HCT116 (cell line): ENCODE measurements around the gene SAMMSON. TPM values are rescaled to one million over a fixed set of nuclear protein-coding genes. Genes with fewer than 3 reads are reported as not detected.

Experiments used
- ATAC-seq: fragments of 200-7000 bp; cut with Tn5 transposase; 2 replicates; pipeline ENCODE4 v1.9.1; 2020; ENCODE audit warnings: mild to moderate bottlenecking, moderate library complexity
- BruUV-seq: library from RNA; stranded (reverse); fragments of 400-500 nt; replicated peaks from 2 replicates; lab custom pipeline; 2021; lab: Mats Ljungman, UMichigan
- CTCF ChIA-PET: fragments of 300-600 bp; sonication (Branson Sonifier 250); formaldehyde crosslinking; loops from one replicate; lab custom pipeline; 2021; ENCODE audit warnings: antibody characterized with exemption; lab: Charles Lee
- POLR2A ChIA-PET: fragments of 300-600, 350-600 bp; sonication (Branson Sonifier 250); formaldehyde crosslinking; loops from one replicate; lab custom pipeline; 2021; ENCODE audit warnings: antibody characterized with exemption; lab: Charles Lee
- RAD21 ChIA-PET, 2 experiments: fragments of 300-600 bp; sonication (Branson Sonifier 250); formaldehyde crosslinking; loops; one replicate each; lab custom pipeline; 2023; ENCODE audit warnings: low total read pairs in 2 of 2; ENCODE audit not compliant: uncharacterized antibody in 2 of 2, unreplicated experiment in 2 of 2, low non-redundant PET in 1 of 2; lab: Charles Lee
- DNase-seq: peaks from one replicate; pipeline ENCODE4 v3.0.0-alpha.2; 2010; ENCODE audit warnings: low read depth, low spot score
- H2AFZ ChIP-seq: fragments of 200-600 bp; shearing (Covaris generic), sonication (generic); 2 replicates; pipeline ENCODE4 v1.6.1; 2017; ENCODE audit warnings: low read depth, mixed run types, mixed read lengths, antibody characterized with exemption, low read length; ENCODE audit not compliant: poor library complexity, severe bottlenecking
- H3K27ac ChIP-seq: 2 replicates; pipeline ENCODE4 v1.5.1; 2012; ENCODE audit warnings: low read depth, low read length
- H3K27me3 ChIP-seq: fragments of 200-600 bp; sonication (generic); 2 replicates; pipeline ENCODE4 v1.6.1; 2016; ENCODE audit warnings: mixed run types, low read length, mixed read lengths; ENCODE audit not compliant: insufficient read depth
- H3K36me3 ChIP-seq, 2 experiments: fragments of 200-500 bp in 1 of 2; fragments of 200-600 bp in 1 of 2; sonication (Bioruptor generic) in 1 of 2; sonication (generic) in 1 of 2; 2 replicates each; pipeline versions ENCODE4 v1.5.1 to v1.6.1; 2014 to 2016; ENCODE audit warnings: low read length in 2 of 2, inconsistent platforms in 1 of 2, mixed read lengths in 1 of 2, mixed run types in 1 of 2; ENCODE audit not compliant: insufficient read depth in 2 of 2, control insufficient read depth in 1 of 2
- H3K4me1 ChIP-seq, 2 experiments: fragments of 200-600 bp in 1 of 2; sonication (generic) in 1 of 2; 2 replicates each; pipeline versions ENCODE4 v1.5.1 to v1.6.1; 2012 to 2017; ENCODE audit warnings: low read length in 2 of 2, inconsistent platforms in 1 of 2, mild to moderate bottlenecking in 1 of 2, mixed read lengths in 1 of 2, mixed run types in 1 of 2, moderate library complexity in 1 of 2; ENCODE audit not compliant: insufficient read depth in 2 of 2, control insufficient read depth in 1 of 2
- H3K4me2 ChIP-seq: fragments of 200-600 bp; sonication (generic); 2 replicates; pipeline ENCODE4 v1.6.1; 2017; ENCODE audit warnings: mixed run types, low read length, mixed read lengths
- H3K4me3 ChIP-seq, 2 experiments: fragments of 200-600 bp in 1 of 2; sonication (generic) in 1 of 2; replicated peaks in 1 of 2; 2 replicates each; pipeline ENCODE4 v1.5.1; 2011 to 2016; ENCODE audit warnings: low read length in 2 of 2, control low read depth in 1 of 2, low read depth in 1 of 2, mild to moderate bottlenecking in 1 of 2, mixed read lengths in 1 of 2, mixed run types in 1 of 2
- H3K79me2 ChIP-seq: fragments of 200-600 bp; sonication (generic); 2 replicates; pipeline ENCODE4 v1.6.1; 2017; ENCODE audit warnings: mild to moderate bottlenecking, mixed run types, low read length, moderate library complexity, mixed read lengths; ENCODE audit not compliant: insufficient read depth
- H3K9ac ChIP-seq: fragments of 200-600 bp; sonication (generic); 2 replicates; pipeline ENCODE4 v1.6.1; 2016; ENCODE audit warnings: low read length, mixed read lengths
- H3K9me2 ChIP-seq: fragments of 200-600 bp; sonication (generic), shearing (Covaris generic); 2 replicates; pipeline ENCODE4 v1.6.1; 2017; ENCODE audit warnings: mixed run types, mild to moderate bottlenecking, moderate library complexity; ENCODE audit not compliant: insufficient read depth
- H3K9me3 ChIP-seq, 2 experiments: fragments of 200-500 bp in 1 of 2; fragments of 200-600 bp in 1 of 2; sonication (Bioruptor generic) in 1 of 2; sonication (generic) in 1 of 2; 2 replicates each; pipeline ENCODE4 v1.6.1; 2014 to 2017; ENCODE audit warnings: low read length in 2 of 2, mixed read lengths in 2 of 2, inconsistent platforms in 1 of 2, low read depth in 1 of 2, mild to moderate bottlenecking in 1 of 2, mixed run types in 1 of 2, moderate library complexity in 1 of 2; ENCODE audit not compliant: control insufficient read depth in 1 of 2, insufficient read depth in 1 of 2
- H4K20me1 ChIP-seq: fragments of 200-600 bp; sonication (generic), shearing (Covaris generic); 2 replicates; pipeline ENCODE4 v1.6.1; 2017; ENCODE audit warnings: mixed run types, mild to moderate bottlenecking, moderate library complexity; ENCODE audit not compliant: insufficient read depth
- CBX3 ChIP-seq: IDR thresholded peaks from 2 replicates; pipeline ENCODE4 v1.6.1; 2012; ENCODE audit warnings: low read depth
- CTCF ChIP-seq, 3 experiments: fragments of 200-600 bp in 1 of 3; sonication (generic) in 1 of 3; IDR thresholded peaks in 2 of 3; conservative IDR thresholded peaks in 1 of 3; 2 replicates each; pipeline ENCODE4 v1.5.1; 2012 to 2017; ENCODE audit warnings: low read depth in 2 of 3, low read length in 2 of 3, antibody characterized with exemption in 1 of 3, borderline replicate concordance in 1 of 3, control low read depth in 1 of 3, mild to moderate bottlenecking in 1 of 3, mixed read lengths in 1 of 3, mixed run types in 1 of 3, moderate library complexity in 1 of 3; ENCODE audit not compliant: insufficient read depth in 1 of 3
- EZH2 ChIP-seq: fragments of 200-600 bp; sonication (generic); IDR thresholded peaks from 2 replicates; pipeline ENCODE4 v1.6.1; 2017; ENCODE audit warnings: antibody characterized with exemption, mixed run types
- EZH2phosphoT487 ChIP-seq: fragments of 200-600 bp; IDR thresholded peaks from 2 replicates; pipeline ENCODE4 v1.6.1; 2018; ENCODE audit warnings: antibody characterized with exemption, borderline replicate concordance
- FOSL1 ChIP-seq: IDR thresholded peaks from 2 replicates; pipeline ENCODE4 v1.6.1; 2012; ENCODE audit warnings: low read depth
- JUND ChIP-seq: IDR thresholded peaks from 2 replicates; pipeline ENCODE4 v1.6.1; 2012
- POLR2A ChIP-seq: IDR thresholded peaks from 2 replicates; pipeline ENCODE4 v1.7.0; 2011; ENCODE audit warnings: borderline replicate concordance; ENCODE audit not compliant: insufficient read depth, insufficient read length; ENCODE audit errors: extremely low read depth
- RAD21 ChIP-seq: IDR thresholded peaks from 2 replicates; pipeline ENCODE4 v1.6.1; 2012; ENCODE audit warnings: low read depth, mild to moderate bottlenecking
- SIN3A ChIP-seq: IDR thresholded peaks from 2 replicates; pipeline ENCODE4 v1.6.1; 2012; ENCODE audit warnings: low read depth
- SRF ChIP-seq: IDR thresholded peaks from 2 replicates; pipeline ENCODE4 v1.6.1; 2012; ENCODE audit warnings: low read depth
- YY1 ChIP-seq: IDR thresholded peaks from 2 replicates; pipeline ENCODE4 v1.6.1; 2011; ENCODE audit warnings: low read length, low read depth, moderate library complexity, mild to moderate bottlenecking; ENCODE audit not compliant: insufficient replicate concordance; ENCODE audit errors: extremely low read depth
- ZBTB33 ChIP-seq: IDR thresholded peaks from 2 replicates; pipeline ENCODE4 v1.6.1; 2011; ENCODE audit warnings: mild to moderate bottlenecking, low read length, moderate library complexity; ENCODE audit not compliant: insufficient replicate concordance; ENCODE audit errors: extremely low read depth
- ZFX ChIP-seq: fragments of 450-650 bp; IDR thresholded peaks from 2 replicates; pipeline ENCODE4 v1.6.1; 2017
- ZNF274 ChIP-seq: fragments of 200-500 bp; sonication (Bioruptor generic); IDR thresholded peaks from 2 replicates; pipeline ENCODE4 v1.6.1; 2014; ENCODE audit warnings: mild to moderate bottlenecking, low read depth, low read length, inconsistent platforms
- intact Hi-C: fragments of 100-400 bp; cut with micrococcal nuclease; formaldehyde crosslinking; loops from 2 replicates; pipeline ENCODE4 v1.10.0; 2022
- total RNA-seq: library from RNA; stranded (reverse); gene quantifications from one replicate; pipeline ENCODE4 v1.2.1, GENCODE V29; 2021; ENCODE audit not compliant: unreplicated experiment
- TF ChIP-seq, protein P1 (sequence below): IDR thresholded peaks from 2 replicates; pipeline ENCODE4 v1.6.1; 2012; ENCODE audit warnings: low read depth

SAMMSON gene
- total RNA-seq, 1 experiment from 2014 or later, result not detected

GRCh38 chr3:69983546-69984265 lies 15.8 kb upstream of the SAMMSON start:
- ChIA-PET CTCF (no interaction called here), RAD21 (no interaction called here), POLR2A (no interaction called here)
- H3K9me2 ChIP-seq, result no peaks in the 10 kb centered on the region
- intact Hi-C loops, result no loop called here
- H3K4me2 ChIP-seq, result no peak overlapping the region
- no peaks in the 10 kb centered on the region for H3K4me1 ChIP-seq
- H4K20me1 ChIP-seq, result no peaks in the 10 kb centered on the region
- no peak overlapping the region for H3K27ac ChIP-seq
- DNase-seq (no peak), ATAC-seq (no peak)
- H3K79me2 ChIP-seq, result no peaks in the 10 kb centered on the region
- no peaks in the 10 kb centered on the region for H3K36me3 ChIP-seq
- no peak overlapping the region for H3K9ac ChIP-seq
- no peaks in the 10 kb centered on the region for H3K9me3 ChIP-seq
- H3K27me3 ChIP-seq, result no peaks in the 10 kb centered on the region
- no TSS peak for BruUV-seq
- H3K4me3 ChIP-seq, result no peak overlapping the region
- no peak overlapping the region for H2AFZ ChIP-seq
- TF ChIP-seq EZH2, result no peak
- no peak for TF ChIP-seq SIN3A
- no peak for TF ChIP-seq ZBTB33
- no peak for TF ChIP-seq CBX3
- TF ChIP-seq FOSL1, result no peak
- no peak for TF ChIP-seq EZH2phosphoT487
- TF ChIP-seq CTCF (IDR thresholded peaks at IDR 0.05 in 2 of 3, conservative IDR thresholded peaks at IDR 0.05 in 1 of 3; ENCODE audit: borderline replicate concordance in 1 of 3, insufficient read depth in 1 of 3, low read depth in 2 of 3, low read length in 2 of 3), result no peak
- TF ChIP-seq JUND, result no peak
- TF ChIP-seq RAD21, result no peak
- no peak for TF ChIP-seq ZNF274
- no peak for TF ChIP-seq ZFX
- TF ChIP-seq, protein P1, sequence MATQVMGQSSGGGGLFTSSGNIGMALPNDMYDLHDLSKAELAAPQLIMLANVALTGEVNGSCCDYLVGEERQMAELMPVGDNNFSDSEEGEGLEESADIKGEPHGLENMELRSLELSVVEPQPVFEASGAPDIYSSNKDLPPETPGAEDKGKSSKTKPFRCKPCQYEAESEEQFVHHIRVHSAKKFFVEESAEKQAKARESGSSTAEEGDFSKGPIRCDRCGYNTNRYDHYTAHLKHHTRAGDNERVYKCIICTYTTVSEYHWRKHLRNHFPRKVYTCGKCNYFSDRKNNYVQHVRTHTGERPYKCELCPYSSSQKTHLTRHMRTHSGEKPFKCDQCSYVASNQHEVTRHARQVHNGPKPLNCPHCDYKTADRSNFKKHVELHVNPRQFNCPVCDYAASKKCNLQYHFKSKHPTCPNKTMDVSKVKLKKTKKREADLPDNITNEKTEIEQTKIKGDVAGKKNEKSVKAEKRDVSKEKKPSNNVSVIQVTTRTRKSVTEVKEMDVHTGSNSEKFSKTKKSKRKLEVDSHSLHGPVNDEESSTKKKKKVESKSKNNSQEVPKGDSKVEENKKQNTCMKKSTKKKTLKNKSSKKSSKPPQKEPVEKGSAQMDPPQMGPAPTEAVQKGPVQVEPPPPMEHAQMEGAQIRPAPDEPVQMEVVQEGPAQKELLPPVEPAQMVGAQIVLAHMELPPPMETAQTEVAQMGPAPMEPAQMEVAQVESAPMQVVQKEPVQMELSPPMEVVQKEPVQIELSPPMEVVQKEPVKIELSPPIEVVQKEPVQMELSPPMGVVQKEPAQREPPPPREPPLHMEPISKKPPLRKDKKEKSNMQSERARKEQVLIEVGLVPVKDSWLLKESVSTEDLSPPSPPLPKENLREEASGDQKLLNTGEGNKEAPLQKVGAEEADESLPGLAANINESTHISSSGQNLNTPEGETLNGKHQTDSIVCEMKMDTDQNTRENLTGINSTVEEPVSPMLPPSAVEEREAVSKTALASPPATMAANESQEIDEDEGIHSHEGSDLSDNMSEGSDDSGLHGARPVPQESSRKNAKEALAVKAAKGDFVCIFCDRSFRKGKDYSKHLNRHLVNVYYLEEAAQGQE, result no peak
- TF ChIP-seq POLR2A, result no peak
- TF ChIP-seq YY1, result no peak
- TF ChIP-seq SRF, result no peak
